Prostate gland (tissue), 2 donors: Measurements from ENCODE around the gene IMMP2L. TPM values are rescaled to one million over a fixed set of nuclear protein-coding genes. Genes with fewer than 3 reads are reported as not detected.

Experiments
- DNase-seq: peaks from one replicate; pipeline ENCODE4 v3.0.0-alpha.2; 2019; ENCODE audit warnings: low spot score
- H3K27ac ChIP-seq, 2 donors: fragments of 200-600 bp; sonication (generic); 2 replicates each; pipeline ENCODE4 v1.5.1; 2017 to 2019
- H3K27me3 ChIP-seq: fragments of 200-600 bp; sonication (generic); replicated peaks from 2 replicates; pipeline ENCODE4 v1.5.1; 2019; ENCODE audit not compliant: insufficient read depth
- H3K36me3 ChIP-seq, 2 donors: fragments of 200-600 bp; sonication (generic); 1 replicate in 1 of 2; 2 replicates in 1 of 2; pipeline versions ENCODE4 v1.5.1 to v1.8.1; 2017 to 2019
- H3K4me1 ChIP-seq: fragments of 200-600 bp; sonication (generic); replicated peaks from 2 replicates; pipeline ENCODE4 v1.5.1; 2019
- H3K4me3 ChIP-seq, 2 donors: fragments of 200-600 bp; sonication (generic); 2 replicates each; pipeline ENCODE4 v1.5.1; 2017 to 2019
- H3K9me3 ChIP-seq: fragments of 200-600 bp; sonication (generic); 2 replicates; pipeline ENCODE4 v1.5.1; 2017
- CTCF ChIP-seq, 4 experiments: fragments of 200-600 bp in 2 of 4; fragments of 450-650 bp in 2 of 4; sonication (generic) in 2 of 4; IDR thresholded peaks; 1 replicate in 3 of 4; 2 replicates in 1 of 4; pipeline ENCODE4 v1.5.1; 2016 to 2019; ENCODE audit warnings: antibody characterized with exemption in 4 of 4, mild to moderate bottlenecking in 2 of 4, moderate library complexity in 2 of 4
- POLR2A ChIP-seq: fragments of 450-650 bp; IDR thresholded peaks from one replicate; pipeline ENCODE4 v1.6.1; 2016; ENCODE audit warnings: antibody characterized with exemption, mild to moderate bottlenecking
- POLR2AphosphoS5 ChIP-seq: sonication (generic); formaldehyde crosslinking; IDR thresholded peaks from one replicate; pipeline ENCODE4 v1.6.1; 2017; ENCODE audit warnings: antibody characterized with exemption
- WGBS: methylation state at CpG from one replicate; pipeline ENCODE4 v1.1.5; 2018; 5-methylcytosine and 5-hydroxymethylcytosine counted together
- intact Hi-C: fragments of 100-400 bp; cut with DNase I; formaldehyde crosslinking; loops from one replicate; pipeline ENCODE4 v1.14.2; 2022
- total RNA-seq, 2 donors: library from RNA; depleted of rRNA; stranded (reverse); fragments of >200 nt; gene quantifications; one replicate each; pipeline ENCODE4 v1.1.0, GENCODE V29; 2016

The IMMP2L gene
- total RNA-seq, 2 donors from 2014 or later, result 16.9 to 20.4 TPM

DNA sequence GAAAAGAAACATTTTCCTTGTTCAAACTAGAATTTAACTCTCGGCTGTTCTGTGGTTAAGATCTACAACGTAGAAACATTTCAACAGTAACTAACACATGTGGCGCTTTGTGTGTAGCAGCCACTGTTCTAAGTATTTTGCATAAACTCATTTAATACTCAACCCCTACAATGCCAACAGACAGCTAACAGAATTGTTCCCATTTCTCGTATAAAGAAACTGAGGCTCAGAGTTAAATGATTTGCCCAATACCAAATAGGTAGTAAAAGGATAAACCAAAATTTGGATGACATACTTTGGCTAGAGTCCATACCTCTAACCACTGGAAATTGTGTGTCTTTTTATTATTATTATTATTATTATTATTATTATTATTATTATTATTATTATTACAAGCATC lies 543.8 kb downstream of the IMMP2L start:
- no peak for TF ChIP-seq POLR2AphosphoS5
- no peak for TF ChIP-seq POLR2A
- no peak for TF ChIP-seq CTCF (IDR thresholded peaks at IDR 0.05)
- H3K36me3 ChIP-seq, result no peaks in the 10 kb centered on the region
- H3K9me3 ChIP-seq, result no peaks in the 10 kb centered on the region
- DNase-seq, result no peak
- intact Hi-C loops, result no loop called here
- no peaks in the 10 kb centered on the region for H3K27me3 ChIP-seq
- H3K27ac ChIP-seq, result no peak overlapping the region
- no peaks in the 10 kb centered on the region for H3K4me1 ChIP-seq
- WGBS, result 98% methylated on average over 4 of the region's 4 CpGs
- no peak overlapping the region for H3K4me3 ChIP-seq

DNA sequence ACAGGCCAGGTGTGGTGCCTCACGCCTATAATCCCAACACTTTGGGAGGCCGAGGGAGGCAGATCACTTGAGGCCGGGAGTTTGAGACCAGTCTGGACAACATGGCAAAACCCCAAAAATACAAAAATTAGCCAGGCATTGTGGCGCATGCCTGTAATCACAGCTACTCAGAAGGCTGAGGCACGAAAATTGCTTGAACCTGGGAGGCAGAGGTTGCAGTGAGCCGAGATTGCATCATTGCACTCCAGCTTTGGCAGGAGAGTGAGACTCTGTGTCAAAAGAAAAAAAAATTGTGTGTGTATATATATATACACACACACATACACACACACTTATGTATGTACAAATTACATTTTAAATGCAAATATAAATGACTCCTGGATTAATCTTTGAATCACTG lies 548.2 kb downstream of the IMMP2L start:
- WGBS, result 97% methylated on average over 6 of the region's 6 CpGs
- H3K4me1 ChIP-seq, result no peaks in the 10 kb centered on the region

DNA sequence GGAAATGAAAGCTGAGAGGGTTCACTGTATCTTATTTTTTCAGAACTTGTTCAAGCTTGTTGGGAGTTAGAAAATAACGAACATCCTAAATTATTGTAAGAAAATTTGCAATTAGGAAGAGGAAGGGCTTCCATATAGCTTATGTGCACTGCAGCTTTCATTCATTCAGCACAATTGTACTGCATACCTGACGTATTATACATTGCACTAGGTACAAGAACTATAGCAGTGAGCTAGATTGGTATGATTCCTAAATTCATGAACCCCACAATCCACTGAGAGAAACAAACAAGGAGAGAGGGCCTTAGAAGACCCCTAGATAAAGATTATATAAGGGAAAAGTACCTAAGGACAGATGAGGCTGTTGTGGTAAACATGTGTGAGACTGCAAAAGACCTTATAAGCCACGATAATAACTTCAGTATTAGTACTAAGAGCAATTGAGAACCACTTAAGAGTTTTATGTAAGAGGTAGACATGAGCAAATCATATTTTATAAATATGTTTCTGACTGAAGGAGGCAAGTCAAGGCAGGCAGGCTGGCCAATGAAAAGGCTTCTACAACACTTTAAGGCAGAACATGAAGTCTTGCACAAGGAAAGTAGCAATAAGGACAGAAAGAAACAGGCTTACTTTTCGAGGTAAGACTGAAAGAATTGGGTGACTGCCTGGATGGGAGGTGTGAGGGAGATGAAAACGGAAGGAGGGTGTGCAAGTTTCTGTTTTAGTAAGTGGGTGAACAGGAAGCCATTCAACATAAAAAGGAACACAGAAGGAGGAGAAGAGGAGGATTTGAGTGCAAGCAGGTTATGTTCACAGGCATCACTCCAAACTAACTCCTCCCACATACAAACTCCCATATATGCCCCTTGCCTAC lies 549.3 kb downstream of the IMMP2L start:
- DNase-seq, result no peak
- Histone ChIP-seq H3K4me1 (no peaks in the 10 kb centered on the region), H3K27me3 (no peaks in the 10 kb centered on the region), H3K4me3 (no peak overlapping the region), H3K9me3 (no peaks in the 10 kb centered on the region), H3K27ac (no peak overlapping the region), H3K36me3 (no peaks in the 10 kb centered on the region)
- TF ChIP-seq POLR2A (no peak), POLR2AphosphoS5 (no peak), CTCF (IDR thresholded peaks at IDR 0.05) (no peak)
- intact Hi-C loops, result no loop called here
- 52% methylated on average over 5 of the region's 5 CpGs for WGBS

More for the DNA sequence above, 548.2 kb downstream of the IMMP2L start:
- no peak for DNase-seq
- H3K27me3 ChIP-seq, result no peaks in the 10 kb centered on the region
- no peaks in the 10 kb centered on the region for H3K36me3 ChIP-seq
- intact Hi-C loops, result no loop called here
- no peaks in the 10 kb centered on the region for H3K9me3 ChIP-seq
- H3K27ac ChIP-seq, result no peak overlapping the region
- no peak overlapping the region for H3K4me3 ChIP-seq
- no peak for TF ChIP-seq POLR2AphosphoS5

DNA sequence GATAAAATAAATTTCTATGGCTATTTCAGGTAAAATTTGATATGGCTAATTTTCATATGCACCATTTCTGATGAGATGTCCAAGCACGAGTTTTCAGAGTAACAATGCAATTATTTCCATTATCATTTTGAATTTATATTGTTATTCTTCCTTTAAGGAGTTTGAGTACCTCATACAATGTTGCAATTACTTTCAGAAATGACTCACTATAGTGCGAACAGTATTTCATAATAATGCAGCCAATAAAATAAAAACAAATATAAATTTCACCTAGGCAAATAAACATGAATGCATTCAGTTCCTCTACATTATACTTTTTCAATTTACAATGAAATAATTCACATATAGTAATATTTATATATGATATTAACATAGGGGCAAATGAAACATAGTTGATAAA lies 550.1 kb downstream of the IMMP2L start:
- no peaks in the 10 kb centered on the region for H3K36me3 ChIP-seq
- DNase-seq, result no peak
- no peak for TF ChIP-seq CTCF (IDR thresholded peaks at IDR 0.05)
- no peak for TF ChIP-seq POLR2A
- no peak for TF ChIP-seq POLR2AphosphoS5
- no peaks in the 10 kb centered on the region for H3K4me1 ChIP-seq
- H3K27ac ChIP-seq, result no peak overlapping the region
- H3K4me3 ChIP-seq, result no peak overlapping the region
- WGBS, result 56% methylated on average over 2 of the region's 2 CpGs
- intact Hi-C loops, result no loop called here
- H3K9me3 ChIP-seq, result no peaks in the 10 kb centered on the region
- no peaks in the 10 kb centered on the region for H3K27me3 ChIP-seq

- Histone ChIP-seq H3K36me3 (no peaks in the 10 kb centered on the region), H3K4me1 (no peaks in the 10 kb centered on the region), H3K27me3 (no peaks in the 10 kb centered on the region), H3K4me3 (no peak overlapping the region), H3K9me3 (no peaks in the 10 kb centered on the region), H3K27ac (no peak overlapping the region)
- intact Hi-C loops, result no loop called here
- DNase-seq, result no peak
- WGBS, result 94% methylated on average over 3 of the region's 3 CpGs
- no peak for TF ChIP-seq POLR2AphosphoS5
- no peak for TF ChIP-seq POLR2A
Observed at GRCh38 chr7:111011520-111011919, 550.8 kb downstream of the IMMP2L start.

GRCh38 chr7:111010798-111011197 lies 551.5 kb downstream of the IMMP2L start:
- no peaks in the 10 kb centered on the region for H3K9me3 ChIP-seq
- TF ChIP-seq POLR2A (no peak), CTCF (IDR thresholded peaks at IDR 0.05) (no peak), POLR2AphosphoS5 (no peak)
- H3K4me1 ChIP-seq, result no peaks in the 10 kb centered on the region
- H3K27ac ChIP-seq, result no peak overlapping the region
- H3K36me3 ChIP-seq, result no peaks in the 10 kb centered on the region
- no peaks in the 10 kb centered on the region for H3K27me3 ChIP-seq
- WGBS, result 85% methylated on average over 4 of the region's 4 CpGs
- intact Hi-C loops, result no loop called here
- no peak overlapping the region for H3K4me3 ChIP-seq
- no peak for DNase-seq
